GM21576 (cell line): ENCODE results near the gene SLC7A6.

Source experiments
- ATAC-seq: cut with Tn5 transposase; IDR thresholded peaks from one replicate; pipeline ENCODE4 v1.9.1; 2021; ENCODE audit warnings: mild to moderate bottlenecking, moderate library complexity; ENCODE audit not compliant: unreplicated experiment

The SLC7A6 gene

GRCh38 chr16:68298907-68299561, 34.7 kb downstream of the SLC7A6 start:
- ATAC-seq, result no peak

GRCh38 chr16:68299571-68300453, 35.5 kb downstream of the SLC7A6 start:
- ATAC-seq, result no peak

GRCh38 chr16:68300734-68301459, 36.6 kb downstream of the SLC7A6 start:
- no peak for ATAC-seq

GRCh38 chr16:68306633-68307032, 42.3 kb downstream of the SLC7A6 start:
- no peak for ATAC-seq

- no peak for ATAC-seq
These were observed 45.5 kb downstream of the SLC7A6 start for GRCh38 chr16:68309799-68310198.

- ATAC-seq, result peak; percentile 20
These were observed 46.1 kb downstream of the SLC7A6 start for GRCh38 chr16:68310437-68310773.

- peak; percentile 94 for ATAC-seq
These were observed 46.6 kb downstream of the SLC7A6 start, which contains the start of the genes PRMT7 and SLC7A6OS for GRCh38 chr16:68310774-68311511. TSS of gene PRMT7 (plus strand) at chr16:68311019. CDS start at chr16:68315980, 4,961 bp downstream. TSS of gene SLC7A6OS (minus strand) at chr16:68310946. CDS start at chr16:68310926, 20 bp downstream.

GRCh38 chr16:68313116-68313515, 48.8 kb downstream of the SLC7A6 start:
- ATAC-seq, result no peak

GRCh38 chr16:68319185-68319908, 55.0 kb downstream of the SLC7A6 start:
- no peak for ATAC-seq

GRCh38 chr16:68324336-68324735, 60.0 kb downstream of the SLC7A6 start:
- ATAC-seq, result no peak

GRCh38 chr16:68324780-68325357, 60.5 kb downstream of the SLC7A6 start:
- no peak for ATAC-seq

GRCh38 chr16:68328151-68328859, 64.0 kb downstream of the SLC7A6 start:
- peak; percentile 64 for ATAC-seq

GRCh38 chr16:68328860-68329390, 64.6 kb downstream of the SLC7A6 start:
- ATAC-seq, result no peak

GRCh38 chr16:68331879-68332410, 67.6 kb downstream of the SLC7A6 start:
- no peak for ATAC-seq

GRCh38 chr16:68332411-68333121, 68.2 kb downstream of the SLC7A6 start:
- ATAC-seq, result no peak

GRCh38 chr16:68335175-68335574, 70.8 kb downstream of the SLC7A6 start:
- ATAC-seq, result no peak

- no peak for ATAC-seq
These were observed 74.2 kb downstream of the SLC7A6 start for GRCh38 chr16:68338326-68339119.
